Measurements from ENCODE around the gene B3GLCT.

B3GLCT gene

DNA sequence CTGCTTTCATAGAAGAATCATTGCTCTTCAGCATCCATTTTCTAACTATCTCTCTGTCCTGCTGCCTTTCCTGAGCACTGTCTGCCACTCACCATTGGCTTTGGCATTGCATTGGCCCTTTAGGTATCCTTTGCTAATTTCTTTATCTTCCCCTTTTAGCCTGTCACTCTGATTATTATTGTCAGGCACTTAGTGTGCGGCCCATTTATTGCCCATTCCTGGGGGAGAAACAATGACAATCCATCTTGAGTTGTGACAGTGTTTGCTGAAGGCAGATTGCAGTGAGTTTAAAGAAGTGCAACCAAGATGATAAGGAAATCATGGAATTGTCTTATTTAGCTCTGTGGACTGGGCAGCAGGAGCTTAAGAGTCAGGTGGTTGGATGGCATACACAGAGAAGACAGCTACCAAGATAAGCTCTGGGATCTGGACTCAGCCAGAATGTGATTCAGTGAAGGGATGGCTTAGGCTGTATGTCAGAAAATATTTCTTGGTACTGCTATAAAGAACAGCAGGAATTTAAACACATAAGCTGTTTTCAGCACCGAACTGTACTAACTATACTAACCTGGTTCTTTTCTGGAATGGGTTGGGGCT lies 25.3 kb downstream of the B3GLCT start:
- DNase-seq, result no peak

DNA sequence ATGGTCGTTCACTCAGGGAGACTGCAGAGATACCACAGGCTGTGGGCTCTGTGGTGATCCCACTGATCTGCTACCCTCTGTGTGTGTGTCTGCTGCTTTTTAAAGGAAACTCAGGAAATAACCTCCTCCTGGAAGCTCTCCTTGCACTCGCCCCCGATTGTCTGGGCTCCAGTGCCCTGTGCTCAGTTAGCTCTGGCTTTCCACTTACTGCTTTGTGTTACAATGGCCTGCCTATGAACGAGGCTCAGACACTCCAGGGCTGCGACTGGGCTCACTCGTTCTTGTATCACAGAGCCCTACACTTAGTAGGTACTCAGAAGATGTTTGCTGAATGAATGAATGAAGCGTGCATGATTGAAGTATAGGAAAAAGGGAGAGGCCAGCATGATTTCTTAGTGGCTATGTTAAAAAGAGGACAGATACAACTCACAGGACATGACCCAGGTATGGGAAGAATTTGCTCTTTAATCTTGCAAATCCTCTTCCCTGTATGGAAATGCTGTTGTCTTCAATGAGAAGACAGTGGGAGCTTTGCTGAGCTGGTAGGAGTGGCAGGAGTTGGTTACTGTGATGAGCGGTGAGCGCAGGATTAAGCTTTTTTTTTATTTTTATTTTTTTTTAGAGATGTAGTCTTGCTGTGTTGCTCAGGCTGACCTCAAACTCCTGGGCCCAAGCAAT lies 26.4 kb downstream of the B3GLCT start:
- DNase-seq, result no peak

- DNase-seq, result no peak
Observed at GRCh38 chr13:31227063-31227462, 27.3 kb downstream of the B3GLCT start.

- DNase-seq, result no peak
Observed at GRCh38 chr13:31227870-31228269, 28.1 kb downstream of the B3GLCT start.

- DNase-seq, result no peak
Observed at GRCh38 chr13:31234729-31235128, 35.0 kb downstream of the B3GLCT start.

DNA sequence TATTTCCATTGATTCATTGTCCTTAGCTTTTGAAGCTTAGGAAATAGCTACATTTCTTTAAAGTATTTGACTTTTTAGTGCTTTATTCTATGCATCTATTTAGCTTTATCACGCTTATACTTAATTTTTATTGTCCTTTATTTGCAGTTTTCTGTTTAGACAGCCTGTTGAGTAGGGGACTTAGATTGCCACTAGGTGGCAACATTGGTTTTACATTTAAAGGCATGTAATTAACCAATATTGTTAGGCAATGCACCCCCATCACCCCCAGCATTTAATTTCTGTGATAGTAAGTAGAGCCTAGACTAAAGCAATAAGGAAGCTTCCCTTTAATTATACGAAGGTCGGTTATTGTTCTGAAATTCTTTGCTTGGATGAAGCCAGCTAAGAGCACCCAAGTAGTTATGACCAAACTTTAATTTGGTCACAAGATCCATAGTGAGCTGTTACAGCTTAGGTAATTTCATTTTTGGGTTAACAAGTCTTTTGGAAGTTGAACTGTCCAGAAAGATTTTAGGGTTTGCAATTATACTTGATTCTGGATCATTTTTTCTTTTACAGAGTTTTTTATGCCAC lies 36.5 kb downstream of the B3GLCT start:
- peak; percentile 49 for DNase-seq

DNA sequence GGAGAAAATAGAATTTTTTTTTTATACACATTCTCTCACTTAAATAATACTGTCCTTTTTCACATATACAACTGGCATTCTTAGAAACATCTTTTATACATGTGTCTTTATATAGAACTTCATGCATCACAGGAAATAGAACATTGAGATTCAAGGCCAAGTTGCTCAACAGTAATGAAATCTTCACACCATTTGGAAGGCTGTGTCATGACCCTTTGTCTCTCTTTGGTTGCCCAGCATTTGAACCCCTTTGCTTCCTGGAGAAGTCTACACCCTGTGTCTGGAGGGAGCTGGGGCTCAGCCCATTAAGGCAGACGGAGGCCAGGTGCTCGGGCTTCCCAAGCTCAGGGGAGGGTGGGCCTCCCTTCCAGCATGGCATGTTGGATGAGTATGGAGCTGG lies 41.1 kb downstream of the B3GLCT start:
- no peak for DNase-seq

DNA sequence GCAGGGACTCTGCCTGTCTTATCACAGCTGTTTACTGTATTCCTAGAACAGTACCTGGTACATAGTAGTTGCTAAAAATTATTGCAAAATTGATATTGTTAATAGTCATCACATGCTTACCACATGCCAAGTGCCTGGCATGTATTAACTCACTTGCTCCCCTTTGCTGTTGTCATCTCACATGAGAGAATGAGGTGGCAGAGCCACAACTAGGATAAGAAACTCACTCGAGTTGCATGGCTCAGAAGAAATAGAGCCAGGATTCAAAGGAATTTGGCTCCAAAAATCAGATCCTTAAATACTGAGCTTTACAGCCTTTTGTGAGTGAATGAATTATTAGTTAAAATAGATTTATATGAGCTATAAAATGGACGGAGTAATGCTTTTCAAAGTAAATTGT lies 42.6 kb downstream of the B3GLCT start:
- no peak for DNase-seq

DNA sequence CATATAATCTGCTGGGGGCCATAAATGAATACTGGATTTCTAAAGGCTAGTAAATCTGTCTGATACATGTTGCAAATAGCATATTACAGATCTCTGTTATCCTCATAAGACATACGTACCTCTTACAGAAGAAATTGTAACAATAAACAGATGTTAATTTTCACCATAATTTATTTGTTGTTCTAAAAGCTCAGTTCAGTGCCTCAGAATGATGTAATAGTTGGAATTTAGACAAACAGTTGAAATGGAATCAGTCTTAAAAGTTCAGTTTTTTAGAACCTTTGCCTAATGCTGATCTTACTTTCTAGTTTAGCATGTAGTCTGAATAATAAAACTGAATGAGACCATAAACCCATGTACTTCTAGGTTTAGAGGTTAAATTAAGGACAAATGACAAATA lies 43.1 kb downstream of the B3GLCT start:
- DNase-seq, result no peak

- DNase-seq, result peak; percentile 46
Observed at GRCh38 chr13:31245598-31246373, 46.0 kb downstream of the B3GLCT start.

- DNase-seq, result no peak
Observed at GRCh38 chr13:31246918-31247317, 47.1 kb downstream of the B3GLCT start.

- DNase-seq, result no peak
Observed at GRCh38 chr13:31248361-31248760, 48.6 kb downstream of the B3GLCT start.

GRCh38 chr13:31248965-31249539 lies 49.3 kb downstream of the B3GLCT start:
- no peak for DNase-seq

DNA sequence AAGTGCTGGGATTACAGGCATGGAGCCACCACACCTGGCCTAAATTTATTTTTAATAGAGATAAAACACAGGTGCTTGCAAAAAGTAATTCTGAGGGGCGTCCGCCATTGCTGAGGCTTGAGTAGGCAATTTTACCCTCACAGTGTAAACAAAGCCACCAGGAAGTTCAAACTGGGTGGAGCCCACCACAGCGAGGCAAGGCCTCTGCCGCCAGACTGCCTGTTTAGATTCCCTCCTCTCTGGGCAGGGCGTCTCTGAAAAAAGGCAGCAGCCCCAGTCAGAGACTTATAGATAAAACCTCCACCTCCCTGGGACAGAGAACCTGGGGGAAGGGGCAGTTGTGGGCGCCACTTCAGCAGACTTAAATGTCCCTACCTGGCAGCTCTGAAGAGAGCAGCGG lies 50.7 kb downstream of the B3GLCT start:
- DNase-seq, result no peak

- no peak for DNase-seq
Observed at GRCh38 chr13:31261241-31261640, 61.5 kb downstream of the B3GLCT start.

DNA sequence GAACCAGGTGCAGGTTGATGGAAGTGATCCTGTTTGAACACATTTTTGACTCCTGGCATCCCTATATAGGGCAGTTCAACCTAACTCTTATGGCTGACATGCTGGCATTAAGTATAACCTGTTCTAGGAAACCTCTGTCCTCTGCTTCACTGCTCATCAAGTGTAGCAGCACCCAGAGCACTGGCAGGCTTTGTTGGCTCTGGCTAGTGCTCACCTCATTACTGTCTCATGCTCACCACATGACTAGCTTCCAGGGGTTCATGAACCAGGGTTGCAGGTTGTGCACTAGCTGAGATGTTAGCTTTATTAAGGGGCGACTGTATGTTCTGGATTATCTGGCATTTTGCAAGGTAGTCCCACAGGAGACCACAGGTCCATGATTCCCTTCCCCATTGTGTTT lies 63.6 kb downstream of the B3GLCT start:
- no peak for DNase-seq

- no peak for DNase-seq
Observed at GRCh38 chr13:31264151-31264550, 64.4 kb downstream of the B3GLCT start.

GRCh38 chr13:31267126-31267784 lies 67.5 kb downstream of the B3GLCT start:
- DNase-seq, result no peak

DNA sequence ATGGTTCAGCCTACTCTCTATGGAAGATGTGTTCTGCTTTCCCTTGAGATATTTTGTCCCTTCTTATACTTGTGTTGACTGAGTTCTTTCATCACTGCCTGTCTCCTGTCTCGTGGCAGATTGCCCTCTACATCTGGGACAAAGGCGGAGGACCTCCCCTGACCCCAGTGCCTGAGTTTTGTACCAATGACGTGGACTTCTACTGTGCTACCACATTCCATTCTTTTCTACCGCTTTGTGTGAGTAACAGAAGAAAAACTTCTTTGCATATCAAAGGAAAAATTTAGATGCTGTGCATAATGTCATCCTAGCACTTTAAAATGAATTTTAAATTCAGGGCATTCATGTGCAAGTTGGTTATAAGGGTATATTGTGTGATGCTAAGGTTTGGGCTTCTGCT lies 74.6 kb downstream of the B3GLCT start:
- no peak for DNase-seq

- no peak for DNase-seq
Observed at GRCh38 chr13:31276421-31276820, 76.6 kb downstream of the B3GLCT start.

DNA sequence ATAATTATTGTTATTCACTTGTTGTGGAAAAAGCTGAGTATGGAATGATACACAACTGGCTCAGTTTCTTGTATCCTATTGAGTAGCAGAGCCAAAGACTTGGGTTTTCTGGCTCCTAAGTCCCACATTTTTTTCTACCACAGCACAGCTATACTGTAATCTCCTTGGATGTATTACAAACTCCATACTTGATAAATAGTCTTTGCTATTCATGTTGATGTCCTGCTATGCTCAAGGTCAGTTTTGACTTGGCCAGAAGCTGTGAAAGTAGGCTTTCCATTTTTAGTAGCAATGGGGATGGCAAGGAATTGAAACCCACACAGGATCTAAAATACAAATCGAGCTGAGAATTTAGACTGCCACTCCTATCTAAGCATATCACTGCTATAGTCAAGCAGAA lies 79.1 kb downstream of the B3GLCT start:
- no peak for DNase-seq

DNA sequence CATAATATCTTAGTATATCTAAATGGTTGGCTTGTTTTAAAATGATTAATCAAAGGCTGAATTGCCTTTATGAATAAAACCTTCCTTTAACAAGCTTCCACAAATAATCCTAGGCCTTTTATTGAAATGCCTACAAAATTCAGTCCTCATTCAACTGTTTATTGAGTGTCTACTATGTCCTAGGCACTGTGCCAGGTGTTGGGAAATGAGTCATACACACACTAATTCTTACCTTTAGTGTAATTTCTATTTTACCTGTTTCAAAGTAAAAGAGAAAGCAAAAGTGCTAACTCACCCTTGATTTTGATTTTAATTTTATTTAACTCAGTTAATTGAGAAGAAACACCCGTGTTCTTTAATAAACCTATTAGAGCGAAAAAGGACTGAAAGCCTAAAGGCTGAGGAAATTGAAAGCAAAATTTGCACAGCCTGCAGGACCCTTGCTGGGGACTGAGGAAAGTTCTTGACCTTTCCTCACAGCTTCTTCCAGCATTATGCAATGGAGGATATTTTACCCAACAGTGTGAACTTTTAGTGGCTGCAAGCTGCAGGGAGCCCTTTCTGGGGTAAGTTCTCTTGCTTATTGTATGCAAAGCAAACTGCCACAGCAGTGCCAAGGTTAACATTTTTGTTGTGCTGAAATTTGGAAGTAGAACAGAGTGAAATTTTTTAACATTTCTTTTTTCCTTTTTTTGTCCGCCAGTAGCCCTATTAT lies 83.1 kb downstream of the B3GLCT start:
- no peak for DNase-seq

All from NCI-H526 treated with DMSO at 0.1 percent for 48 hours (cell line).